Esophagus squamous epithelium (tissue), 4 donors: ENCODE measurements around the gene SPATA9.

ENCODE experiments used
- POLR2A ChIP-seq, 4 donors: fragments of 450-650 bp; IDR thresholded peaks; one replicate each; pipeline ENCODE4 v1.6.1; 2017; ENCODE audit warnings: antibody characterized with exemption in 4 of 4, mild to moderate bottlenecking in 4 of 4, moderate library complexity in 3 of 4
- TF ChIP-seq, protein P1 (sequence below), 6 experiments: fragments of 450-650 bp in 4 of 6; fragments of 200-600 bp in 2 of 6; sonication (generic) in 2 of 6; IDR thresholded peaks; one replicate each; pipeline ENCODE4 v1.5.1; 2016 to 2019; ENCODE audit warnings: antibody characterized with exemption in 6 of 6, mild to moderate bottlenecking in 4 of 6, moderate library complexity in 4 of 6

DNA sequence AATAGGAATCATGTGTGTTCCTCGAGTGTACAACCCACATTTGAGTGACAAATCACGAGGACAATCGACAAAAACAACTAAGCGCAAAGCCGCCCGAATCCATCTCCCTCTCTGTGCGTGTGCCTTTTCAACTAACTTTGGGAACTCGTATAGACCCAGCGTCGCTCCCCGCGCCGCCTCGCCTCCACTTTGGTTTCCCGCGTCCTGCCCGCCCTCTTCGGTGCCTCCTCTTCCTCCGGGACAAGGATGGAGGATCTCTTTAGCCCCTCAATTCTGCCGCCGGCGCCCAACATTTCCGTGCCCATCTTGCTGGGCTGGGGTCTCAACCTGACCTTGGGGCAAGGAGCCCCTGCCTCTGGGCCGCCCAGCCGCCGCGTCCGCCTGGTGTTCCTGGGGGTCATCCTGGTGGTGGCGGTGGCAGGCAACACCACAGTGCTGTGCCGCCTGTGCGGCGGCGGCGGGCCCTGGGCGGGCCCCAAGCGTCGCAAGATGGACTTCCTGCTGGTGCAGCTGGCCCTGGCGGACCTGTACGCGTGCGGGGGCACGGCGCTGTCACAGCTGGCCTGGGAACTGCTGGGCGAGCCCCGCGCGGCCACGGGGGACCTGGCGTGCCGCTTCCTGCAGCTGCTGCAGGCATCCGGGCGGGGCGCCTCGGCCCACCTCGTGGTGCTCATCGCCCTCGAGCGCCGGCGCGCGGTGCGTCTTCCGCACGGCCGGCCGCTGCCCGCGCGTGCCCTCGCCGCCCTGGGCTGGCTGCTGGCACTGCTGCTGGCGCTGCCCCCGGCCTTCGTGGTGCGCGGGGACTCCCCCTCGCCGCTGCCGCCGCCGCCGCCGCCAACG is 62.5 kb downstream of the SPATA9 start, which contains the start of gene GPR150:
- TF ChIP-seq, protein P1, sequence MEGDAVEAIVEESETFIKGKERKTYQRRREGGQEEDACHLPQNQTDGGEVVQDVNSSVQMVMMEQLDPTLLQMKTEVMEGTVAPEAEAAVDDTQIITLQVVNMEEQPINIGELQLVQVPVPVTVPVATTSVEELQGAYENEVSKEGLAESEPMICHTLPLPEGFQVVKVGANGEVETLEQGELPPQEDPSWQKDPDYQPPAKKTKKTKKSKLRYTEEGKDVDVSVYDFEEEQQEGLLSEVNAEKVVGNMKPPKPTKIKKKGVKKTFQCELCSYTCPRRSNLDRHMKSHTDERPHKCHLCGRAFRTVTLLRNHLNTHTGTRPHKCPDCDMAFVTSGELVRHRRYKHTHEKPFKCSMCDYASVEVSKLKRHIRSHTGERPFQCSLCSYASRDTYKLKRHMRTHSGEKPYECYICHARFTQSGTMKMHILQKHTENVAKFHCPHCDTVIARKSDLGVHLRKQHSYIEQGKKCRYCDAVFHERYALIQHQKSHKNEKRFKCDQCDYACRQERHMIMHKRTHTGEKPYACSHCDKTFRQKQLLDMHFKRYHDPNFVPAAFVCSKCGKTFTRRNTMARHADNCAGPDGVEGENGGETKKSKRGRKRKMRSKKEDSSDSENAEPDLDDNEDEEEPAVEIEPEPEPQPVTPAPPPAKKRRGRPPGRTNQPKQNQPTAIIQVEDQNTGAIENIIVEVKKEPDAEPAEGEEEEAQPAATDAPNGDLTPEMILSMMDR (IDR thresholded peaks at IDR 0.05) = peak in 1 of 6 experiments; percentile 14
- TF ChIP-seq POLR2A (IDR thresholded peaks at IDR 0.05) = no peak
